Adrenal gland (tissue), 5 donors: ENCODE results near the gene MAP3K12.

Source experiments
- POLR2A ChIP-seq, 2 donors: fragments of 450-650 bp; IDR thresholded peaks; one replicate each; pipeline ENCODE4 v1.6.1; 2017; ENCODE audit warnings: antibody characterized with exemption in 2 of 2, mild to moderate bottlenecking in 2 of 2, moderate library complexity in 1 of 2
- TF ChIP-seq, protein P1 (sequence below), 6 experiments: fragments of 450-650 bp in 4 of 6; fragments of 200-600 bp in 2 of 6; sonication (generic) in 1 of 6; IDR thresholded peaks; 1 replicate in 5 of 6; 2 replicates in 1 of 6; pipeline versions ENCODE4 v1.5.1 to v1.8.0; 2016 to 2021; ENCODE audit warnings: antibody characterized with exemption in 6 of 6, mild to moderate bottlenecking in 2 of 6, moderate library complexity in 1 of 6
- donor health status: DM: no; HTN: no; CAD: no.

- TF ChIP-seq POLR2A (IDR thresholded peaks at IDR 0.05): no peak
- TF ChIP-seq, protein P1, sequence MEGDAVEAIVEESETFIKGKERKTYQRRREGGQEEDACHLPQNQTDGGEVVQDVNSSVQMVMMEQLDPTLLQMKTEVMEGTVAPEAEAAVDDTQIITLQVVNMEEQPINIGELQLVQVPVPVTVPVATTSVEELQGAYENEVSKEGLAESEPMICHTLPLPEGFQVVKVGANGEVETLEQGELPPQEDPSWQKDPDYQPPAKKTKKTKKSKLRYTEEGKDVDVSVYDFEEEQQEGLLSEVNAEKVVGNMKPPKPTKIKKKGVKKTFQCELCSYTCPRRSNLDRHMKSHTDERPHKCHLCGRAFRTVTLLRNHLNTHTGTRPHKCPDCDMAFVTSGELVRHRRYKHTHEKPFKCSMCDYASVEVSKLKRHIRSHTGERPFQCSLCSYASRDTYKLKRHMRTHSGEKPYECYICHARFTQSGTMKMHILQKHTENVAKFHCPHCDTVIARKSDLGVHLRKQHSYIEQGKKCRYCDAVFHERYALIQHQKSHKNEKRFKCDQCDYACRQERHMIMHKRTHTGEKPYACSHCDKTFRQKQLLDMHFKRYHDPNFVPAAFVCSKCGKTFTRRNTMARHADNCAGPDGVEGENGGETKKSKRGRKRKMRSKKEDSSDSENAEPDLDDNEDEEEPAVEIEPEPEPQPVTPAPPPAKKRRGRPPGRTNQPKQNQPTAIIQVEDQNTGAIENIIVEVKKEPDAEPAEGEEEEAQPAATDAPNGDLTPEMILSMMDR (IDR thresholded peaks at IDR 0.05): no peak
These were observed 7.8 kb upstream of the MAP3K12 start, which contains the start of gene NPFF for GRCh38 chr12:53506881-53507602.
